ENCODE data around the gene RB1.

DNA sequence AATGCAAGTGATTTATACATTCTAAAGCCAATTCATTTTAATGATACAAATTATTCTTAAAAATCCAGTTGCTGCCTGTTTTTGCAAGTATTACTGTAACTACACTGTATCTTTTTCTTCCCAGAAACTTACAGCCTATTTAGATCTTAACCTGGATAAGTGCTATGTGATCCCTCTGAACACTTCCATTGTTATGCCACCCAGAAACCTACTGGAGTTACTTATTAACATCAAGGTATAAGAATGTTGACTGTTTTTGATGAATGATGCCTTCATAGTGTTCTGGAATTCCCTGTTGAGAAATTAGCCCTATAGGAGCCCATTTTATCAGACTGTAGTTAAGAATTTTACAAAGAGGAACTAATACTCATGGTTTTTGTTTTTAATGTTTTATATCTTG lies 45.5 kb upstream of the RB1 start:
- no peak for TF ChIP-seq SIN3A (IDR thresholded peaks at IDR 0.05; ENCODE audit: low read depth)
- no peak for TF ChIP-seq REST (IDR thresholded peaks at IDR 0.05; ENCODE audit: low read depth)
- no peak for TF ChIP-seq POLR2A (IDR thresholded peaks at IDR 0.05; ENCODE audit: borderline replicate concordance, extremely low read depth, insufficient read depth, insufficient read length)
- no peak for TF ChIP-seq CTCF (IDR thresholded peaks at IDR 0.05 in 2 of 3, conservative IDR thresholded peaks at IDR 0.05 in 1 of 3; ENCODE audit: borderline replicate concordance in 1 of 3, insufficient read depth in 1 of 3, low read depth in 2 of 3, low read length in 2 of 3)
- TF ChIP-seq, protein P1, sequence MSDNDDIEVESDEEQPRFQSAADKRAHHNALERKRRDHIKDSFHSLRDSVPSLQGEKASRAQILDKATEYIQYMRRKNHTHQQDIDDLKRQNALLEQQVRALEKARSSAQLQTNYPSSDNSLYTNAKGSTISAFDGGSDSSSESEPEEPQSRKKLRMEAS (IDR thresholded peaks at IDR 0.05) = no peak
- no peak for TF ChIP-seq YY1 (IDR thresholded peaks at IDR 0.05; ENCODE audit: extremely low read depth, insufficient replicate concordance, low read depth, low read length)
- TF ChIP-seq EZH2 (IDR thresholded peaks at IDR 0.05) = no peak
- TF ChIP-seq POLR2AphosphoS5 (IDR thresholded peaks at IDR 0.05; ENCODE audit: low read depth, low read length) = no peak
- TF ChIP-seq ZNF274 (IDR thresholded peaks at IDR 0.05; ENCODE audit: low read depth, low read length) = no peak
- no peak for TF ChIP-seq TCF7L2 (IDR thresholded peaks at IDR 0.05; ENCODE audit: borderline replicate concordance, extremely low read depth, insufficient read depth, insufficient read length)
- no peak for TF ChIP-seq EZH2phosphoT487 (IDR thresholded peaks at IDR 0.05; ENCODE audit: borderline replicate concordance)
- TF ChIP-seq RAD21 (IDR thresholded peaks at IDR 0.05; ENCODE audit: low read depth) = no peak
- TF ChIP-seq CBX3 (IDR thresholded peaks at IDR 0.05; ENCODE audit: low read depth) = no peak
